GM12878 (cell line): ENCODE results near the gene OSBPL2. TPM values are rescaled to one million over a fixed set of nuclear protein-coding genes. Genes with fewer than 3 reads are reported as not detected.

Experiments used
- ATAC-seq: fragments of 200-7000 bp; cut with Tn5 transposase; 3 replicates; pipeline ENCODE4 v1.9.1; 2020; ENCODE audit warnings: mild to moderate bottlenecking, moderate library complexity
- BruUV-seq: library from RNA; stranded (reverse); fragments of 400-500 nt; replicated peaks from 2 replicates; lab custom pipeline; 2021; lab: Mats Ljungman, UMichigan
- CTCF ChIA-PET: fragments of 300-600 bp; sonication (Branson Sonifier 250); formaldehyde crosslinking; extraction: SDS; loops from one replicate; lab custom pipeline; 2021; ENCODE audit warnings: inconsistent platforms; lab: Yijun Ruan, JAX
- POLR2A ChIA-PET: fragments of 350-600 bp; formaldehyde crosslinking; extraction: SDS; loops from one replicate; lab custom pipeline; 2021; ENCODE audit warnings: inconsistent platforms; lab: Charles Lee
- RAD21 ChIA-PET: fragments of 300-600 bp; sonication (Branson Sonifier 250); formaldehyde crosslinking; loops from one replicate; lab custom pipeline; 2023; ENCODE audit warnings: antibody characterized with exemption; ENCODE audit not compliant: unreplicated experiment; lab: Charles Lee
- SMC1A ChIA-PET: fragments of 300-600 bp; sonication (Branson Sonifier 250); formaldehyde crosslinking; loops from one replicate; lab custom pipeline; 2023; ENCODE audit not compliant: unreplicated experiment, uncharacterized antibody; lab: Charles Lee
- DNase-seq: peaks from one replicate; pipeline ENCODE4 v3.0.0-alpha.2; 2011; ENCODE audit warnings: low read depth, low spot score
- FAIRE-seq: peaks from 3 replicates; lab custom pipeline; 2011; peaks lifted over from hg19 to GRCh38; lab: Jason Lieb, UNC
- H2AFZ ChIP-seq: 2 replicates; pipeline ENCODE4 v1.6.0; 2011; ENCODE audit warnings: low read depth, low read length, control low read depth; ENCODE audit not compliant: control insufficient read depth
- H3K27ac ChIP-seq: 2 replicates; pipeline ENCODE4 v1.5.1; 2011; ENCODE audit warnings: control low read depth; ENCODE audit not compliant: control insufficient read depth, insufficient read depth
- H3K27me3 ChIP-seq, 2 experiments: replicated peaks in 1 of 2; 2 replicates each; pipeline versions ENCODE4 v1.6.0 to v1.6.1; 2011; ENCODE audit warnings: low read length in 1 of 2; ENCODE audit not compliant: control insufficient read depth in 2 of 2, insufficient read depth in 2 of 2
- H3K36me3 ChIP-seq, 2 experiments: 2 replicates each; pipeline ENCODE4 v1.5.1; 2011; ENCODE audit warnings: low read length in 1 of 2; ENCODE audit not compliant: control insufficient read depth in 2 of 2, insufficient read depth in 2 of 2
- H3K4me1 ChIP-seq: 2 replicates; pipeline ENCODE4 v1.6.1; 2011; ENCODE audit warnings: mild to moderate bottlenecking, low read length, moderate library complexity, mixed read lengths; ENCODE audit not compliant: control insufficient read depth, insufficient read depth
- H3K4me2 ChIP-seq: 2 replicates; pipeline ENCODE4 v1.6.0; 2011; ENCODE audit warnings: control low read depth; ENCODE audit not compliant: control insufficient read depth, insufficient read depth
- H3K4me3 ChIP-seq: fragments of 200-600 bp; sonication (generic); 2 replicates; pipeline ENCODE4 v1.5.1; 2016
- H3K79me2 ChIP-seq: 2 replicates; pipeline ENCODE4 v1.6.0; 2011; ENCODE audit warnings: low read length; ENCODE audit not compliant: control insufficient read depth, insufficient read depth
- H3K9ac ChIP-seq: 2 replicates; pipeline ENCODE4 v1.8.0; 2011; ENCODE audit warnings: low read length, control low read depth, mixed read lengths; ENCODE audit not compliant: control insufficient read depth, insufficient read depth
- H3K9me3 ChIP-seq: replicated peaks from 3 replicates; pipeline ENCODE4 v1.5.1; 2011; ENCODE audit warnings: mild to moderate bottlenecking, low read length; ENCODE audit not compliant: control insufficient read depth, insufficient read depth
- H4K20me1 ChIP-seq: 2 replicates; pipeline ENCODE4 v1.6.0; 2011; ENCODE audit not compliant: control insufficient read depth, insufficient read depth
- ASH2L ChIP-seq: fragments of 300-600, 200-600 bp; sonication (generic); IDR thresholded peaks from 2 replicates; pipeline ENCODE4 v1.6.1; 2017; ENCODE audit warnings: low read depth, mild to moderate bottlenecking, borderline replicate concordance
- JUNB ChIP-seq: IDR thresholded peaks from 2 replicates; pipeline ENCODE4 v1.6.1; 2016; ENCODE audit warnings: antibody characterized with exemption, mild to moderate bottlenecking
- MEF2B ChIP-seq: fragments of 450-650 bp; IDR thresholded peaks from 2 replicates; pipeline ENCODE4 v1.6.1; 2018; ENCODE audit warnings: mild to moderate bottlenecking, moderate library complexity; ENCODE audit not compliant: partially characterized antibody, poor library complexity, severe bottlenecking
- MXI1 ChIP-seq: fragments of 150-350 bp; IDR thresholded peaks from 2 replicates; pipeline ENCODE4 v1.6.1; 2011; ENCODE audit warnings: low read depth, mild to moderate bottlenecking, inconsistent platforms, low read length, improper control_type of control experiment
- NBN ChIP-seq: fragments of 450-650 bp; IDR thresholded peaks from 2 replicates; pipeline ENCODE4 v1.6.1; 2016
- PAX8 ChIP-seq: fragments of 450-650 bp; IDR thresholded peaks from 2 replicates; pipeline ENCODE4 v1.6.1; 2017; ENCODE audit warnings: mild to moderate bottlenecking, moderate library complexity
- PBX3 ChIP-seq: IDR thresholded peaks from 2 replicates; pipeline ENCODE4 v1.6.1; 2011; ENCODE audit warnings: mild to moderate bottlenecking, low read depth, low read length, moderate library complexity; ENCODE audit not compliant: insufficient replicate concordance
- POU2F2 ChIP-seq: IDR thresholded peaks from 3 replicates; pipeline ENCODE4 v1.6.1; 2011; ENCODE audit warnings: low read depth, mild to moderate bottlenecking, low read length, borderline replicate concordance
- SKIL ChIP-seq: fragments of 450-650 bp; IDR thresholded peaks from 2 replicates; pipeline ENCODE4 v1.6.1; 2017; ENCODE audit warnings: mild to moderate bottlenecking, low read depth, inconsistent platforms; ENCODE audit not compliant: poor library complexity, severe bottlenecking
- STAT3 ChIP-seq: IDR thresholded peaks from 2 replicates; pipeline ENCODE4 v1.6.1; 2011; ENCODE audit warnings: low read depth, low read length, improper control_type of control experiment
- ZBTB11 ChIP-seq: fragments of 450-650 bp; formaldehyde crosslinking; IDR thresholded peaks from 2 replicates; pipeline ENCODE4 v1.5.0; 2022; ENCODE audit warnings: mild to moderate bottlenecking, missing genetic modification characterization
- WGBS: methylation state at CpG from one replicate; pipeline ENCODE4 v1.1.6; 2016; ENCODE audit warnings: low lambda C conversion rate; ENCODE audit not compliant: insufficient replicate concordance, insufficient coverage; ENCODE audit errors: missing lambda C conversion rate; 5-methylcytosine and 5-hydroxymethylcytosine counted together
- in situ Hi-C: fragments of 300-500 bp; cut with MboI; formaldehyde crosslinking; loops from 9 replicates; pipeline ENCODE4 v1.14.3; 2018; ENCODE audit warnings: mixed read lengths
- intact Hi-C: fragments of 100-400 bp; cut with micrococcal nuclease; formaldehyde crosslinking; loops from one replicate; pipeline ENCODE4 v1.14.2; 2022; ENCODE audit not compliant: unreplicated experiment
- polyA plus RNA-seq, 11 experiments: library from polyadenylated mRNA; depleted of rRNA in 4 of 11; unstranded in 6 of 11; stranded (reverse) in 5 of 11; fragments of >200 nt; fragmentation: Nextera tagmentation in 4 of 11; fragmentation: Illumina TruSeq in 1 of 11; extraction: Ambion mirVana in 4 of 11; extraction: Trizol in 1 of 11; gene quantifications; 1 replicate in 1 of 11; 2 replicates in 10 of 11; pipeline versions ENCODE4 v1.2.1 to v1.2.3, GENCODE V29; 2011 to 2016; ENCODE audit warnings: inconsistent platforms in 2 of 11, missing spikeins in 2 of 11, low read depth in 1 of 11
- total RNA-seq, 4 experiments: library from RNA; depleted of rRNA in 3 of 4; stranded (reverse); fragments of >200 nt in 3 of 4; fragmentation: Illumina TruSeq in 1 of 4; extraction: Trizol in 1 of 4; gene quantifications; 2 replicates each; pipeline versions ENCODE4 v1.2.1 to v1.2.3, GENCODE V29; 2013 to 2021

Gene OSBPL2
- total and polyA plus RNA-seq, 10 of the 15 experiments (the other 5 are each of a cell fraction or from before 2014, with no cell fraction given), result 2.8 to 22.3 (median 14.7) TPM

GRCh38 chr20:62284448-62284847 is 46.1 kb downstream of the OSBPL2 start:
- intact Hi-C loops (no loop called here), in situ Hi-C loops (no loop called here)
- no peak for TF ChIP-seq SKIL
- Histone ChIP-seq H3K9me3 (no peaks in the 10 kb centered on the region), H3K9ac (no peak overlapping the region), H3K36me3 (peaks cover 21 to 23% of the 10 kb centered on the region in 2 experiments; a peak in 3 of 4 replicates), H3K4me1 (no peaks in the 10 kb centered on the region), H3K27ac (no peak overlapping the region), H3K4me2 (no peak overlapping the region), H3K79me2 (no peaks in the 10 kb centered on the region), H3K27me3 (no peaks in the 10 kb centered on the region), H4K20me1 (no peaks in the 10 kb centered on the region), H2AFZ (no peak overlapping the region), H3K4me3 (no peak overlapping the region)
- FAIRE-seq (no peak), ATAC-seq (no peak), DNase-seq (no peak)
- SMC1A ChIA-PET, result no interaction called here
- POLR2A ChIA-PET, result no interaction called here
- CTCF ChIA-PET, result interaction anchor here (1.4 kb wide), 1 partner anchor 16 kb away, joined by 5 read pairs; no protein-coding TSS in a partner anchor
- RAD21 ChIA-PET, result interaction anchor here (1.1 kb wide), 1 partner anchor 273 kb away, joined by 3 read pairs; no protein-coding TSS in a partner anchor
- WGBS, result 80% methylated on average over 6 of the region's 6 CpGs
- BruUV-seq, result no TSS peak

GRCh38 chr20:62285151-62285550 is 46.8 kb downstream of the OSBPL2 start:
- no peaks in the 10 kb centered on the region for H3K9me3 ChIP-seq
- H3K36me3 ChIP-seq, result peaks cover 18 to 21% of the 10 kb centered on the region in 2 experiments; a peak in 3 of 4 replicates
- no peak overlapping the region for H3K4me3 ChIP-seq
- no TSS peak for BruUV-seq
- ATAC-seq, result no peak
- H3K27ac ChIP-seq, result no peak overlapping the region
- no peaks in the 10 kb centered on the region for H3K79me2 ChIP-seq
- DNase-seq, result no peak
- H4K20me1 ChIP-seq, result no peaks in the 10 kb centered on the region
- no peaks in the 10 kb centered on the region for H3K4me1 ChIP-seq
- 93% methylated on average over 6 of the region's 6 CpGs for WGBS
- FAIRE-seq, result no peak
- RAD21 ChIA-PET, result no interaction called here
- no peak overlapping the region for H2AFZ ChIP-seq
- POLR2A ChIA-PET, result no interaction called here
- no peaks in the 10 kb centered on the region for H3K27me3 ChIP-seq
- H3K9ac ChIP-seq, result no peak overlapping the region
- in situ Hi-C loops (no loop called here), intact Hi-C loops (no loop called here)
- CTCF ChIA-PET, result no interaction called here
- H3K4me2 ChIP-seq, result no peak overlapping the region
- SMC1A ChIA-PET, result no interaction called here
- TF ChIP-seq MXI1 (no peak), JUNB (no peak), ASH2L (no peak), MEF2B (no peak), ZBTB11 (CRISPR knock-in tag) (no peak), NBN (no peak), STAT3 (no peak), PAX8 (no peak), PBX3 (no peak), POU2F2 (no peak)
